HEK293T (cell line): ENCODE results near the gene EML4.
A peak's percentile ranks its signal among the peaks of the same experiment; 100 is the strongest.
"Not testable (repeated sequence)": the region's sequence is repeated elsewhere in the genome, so short reads cannot be mapped to it uniquely, and the experiment has no call there.

Experiments used
- CTCF ChIA-PET: fragments of 350-600 bp; formaldehyde crosslinking; extraction: SDS; loops from one replicate; lab custom pipeline; 2021; ENCODE audit warnings: antibody characterized with exemption, inconsistent platforms; lab: Yijun Ruan, JAX
- POLR2A ChIA-PET: fragments of 350-600 bp; formaldehyde crosslinking; extraction: SDS; loops from one replicate; lab custom pipeline; 2020; ENCODE audit warnings: antibody characterized with exemption, inconsistent platforms; lab: Yijun Ruan, JAX
- DNase-seq: peaks from one replicate; pipeline ENCODE4 v3.0.0; 2012; ENCODE audit warnings: mixed read lengths; ENCODE audit errors: extremely low spot score
- ARNT ChIP-seq: fragments of 450-650 bp; IDR thresholded peaks from 2 replicates; pipeline ENCODE4 v1.6.1; 2017; ENCODE audit warnings: mild to moderate bottlenecking
- BHLHE40 ChIP-seq: fragments of 450-650 bp; IDR thresholded peaks from 2 replicates; pipeline ENCODE4 v1.6.1; 2016; ENCODE audit warnings: mild to moderate bottlenecking, moderate library complexity, borderline replicate concordance
- CTBP1 ChIP-seq: fragments of 450-650 bp; IDR thresholded peaks from 2 replicates; pipeline ENCODE4 v1.6.1; 2016; ENCODE audit warnings: borderline replicate concordance
- ELF4 ChIP-seq: fragments of 450-650 bp; IDR thresholded peaks from 2 replicates; pipeline ENCODE4 v1.6.1; 2017; ENCODE audit warnings: antibody characterized with exemption
- FOXA1 ChIP-seq: fragments of 450-650 bp; IDR thresholded peaks from 2 replicates; pipeline ENCODE4 v1.6.1; 2016; ENCODE audit warnings: mild to moderate bottlenecking
- FOXK2 ChIP-seq: fragments of 450-650 bp; IDR thresholded peaks from 2 replicates; pipeline ENCODE4 v1.6.1; 2016; ENCODE audit warnings: mild to moderate bottlenecking
- FOXM1 ChIP-seq: fragments of 450-650 bp; IDR thresholded peaks from 2 replicates; pipeline ENCODE4 v1.6.1; 2017; ENCODE audit warnings: mild to moderate bottlenecking, borderline replicate concordance
- HDGF ChIP-seq: fragments of 450-650 bp; IDR thresholded peaks from 2 replicates; pipeline ENCODE4 v1.6.1; 2017; ENCODE audit warnings: antibody characterized with exemption, borderline replicate concordance
- L3MBTL2 ChIP-seq: fragments of 450-650 bp; conservative IDR thresholded peaks from 2 replicates; pipeline ENCODE4 v1.6.1; 2016; ENCODE audit warnings: mild to moderate bottlenecking
- LEF1 ChIP-seq: fragments of 450-650 bp; IDR thresholded peaks from 2 replicates; pipeline ENCODE4 v1.6.1; 2017; ENCODE audit warnings: mild to moderate bottlenecking, borderline replicate concordance
- NFRKB ChIP-seq: fragments of 450-650 bp; IDR thresholded peaks from 2 replicates; pipeline ENCODE4 v1.6.1; 2016; ENCODE audit warnings: mild to moderate bottlenecking, moderate library complexity
- PKNOX1 ChIP-seq: fragments of 450-650 bp; IDR thresholded peaks from 2 replicates; pipeline ENCODE4 v1.6.1; 2016
- SP1 ChIP-seq: fragments of 450-650 bp; IDR thresholded peaks from 2 replicates; pipeline ENCODE4 v1.6.1; 2017
- SUZ12 ChIP-seq: fragments of 450-650 bp; IDR thresholded peaks from 2 replicates; pipeline ENCODE4 v1.6.1; 2016; ENCODE audit warnings: mild to moderate bottlenecking
- TARDBP ChIP-seq: fragments of 450-650 bp; IDR thresholded peaks from 2 replicates; pipeline ENCODE4 v1.6.1; 2016
- ZNF384 ChIP-seq: fragments of 450-650 bp; IDR thresholded peaks from 2 replicates; pipeline ENCODE4 v1.6.1; 2016

The EML4 gene

DNA sequence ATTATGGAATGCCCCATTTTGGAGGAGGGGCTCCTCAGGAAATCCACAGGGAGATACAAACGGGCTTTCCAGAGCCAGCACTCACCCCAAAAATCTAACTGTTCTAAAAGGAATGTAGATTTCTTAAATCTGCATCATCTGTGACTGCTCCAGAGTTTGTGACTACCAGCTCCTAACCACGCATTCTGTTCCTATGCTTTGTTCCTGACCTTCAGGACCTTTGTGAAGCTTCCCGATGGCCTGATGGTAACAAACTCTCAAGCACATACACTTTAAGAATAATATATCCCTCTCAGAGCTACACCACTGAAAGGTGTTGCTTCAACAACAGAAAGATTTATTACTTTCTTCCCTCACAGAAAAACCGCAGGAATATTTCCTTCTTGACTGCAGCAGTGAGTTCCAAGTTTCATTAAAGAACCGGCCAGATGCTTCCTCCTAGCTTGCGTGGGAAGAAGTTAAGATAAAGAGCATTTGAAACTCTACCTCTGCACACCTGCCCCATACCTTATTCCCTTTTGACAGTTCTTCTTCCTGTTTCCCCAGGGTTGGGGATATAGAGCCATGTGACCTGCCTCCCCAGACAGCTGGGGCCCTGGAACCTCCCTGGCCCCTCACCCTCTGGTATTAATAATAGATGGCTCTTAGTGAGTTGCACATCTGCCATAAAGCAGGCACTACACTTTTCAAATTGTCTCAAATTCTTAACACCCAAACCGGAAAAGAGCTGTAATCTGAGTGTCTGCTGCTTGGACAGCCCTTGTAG lies 40.2 kb upstream of the EML4 start:
- DNase-seq: no peak
- POLR2A ChIA-PET: interaction anchor here (1.3 kb wide), 1 partner anchor 13 kb away, joined by 3 read pairs; no protein-coding TSS in a partner anchor
- TF ChIP-seq ARNT (no peak), ELF4 (no peak), LEF1 (no peak), BHLHE40 (no peak), FOXA1 (no peak), HDGF (no peak), FOXM1 (no peak), ZNF384 (no peak), SP1 (no peak), NFRKB (no peak), SUZ12 (no peak), TARDBP (no peak), PKNOX1 (no peak), L3MBTL2 (no peak), CTBP1 (no peak)
- CTCF ChIA-PET: no interaction called here

GRCh38 chr2:42129487-42129852 lies 39.7 kb upstream of the EML4 start:
- TF ChIP-seq TARDBP: no peak
- TF ChIP-seq FOXA1: no peak
- TF ChIP-seq CTBP1: no peak
- TF ChIP-seq PKNOX1: no peak
- no peak for TF ChIP-seq ELF4
- TF ChIP-seq ZNF384: no peak
- POLR2A ChIA-PET: interaction anchor here (1.3 kb wide), 1 partner anchor 12 kb away, joined by 3 read pairs; no protein-coding TSS in a partner anchor
- CTCF ChIA-PET: no interaction called here
- no peak for DNase-seq

GRCh38 chr2:42129947-42130346 lies 39.2 kb upstream of the EML4 start:
- POLR2A ChIA-PET: interaction anchor here (1.3 kb wide), 1 partner anchor 12 kb away, joined by 3 read pairs; no protein-coding TSS in a partner anchor
- CTCF ChIA-PET: no interaction called here
- DNase-seq: no peak
- TF ChIP-seq LEF1: no peak
- TF ChIP-seq FOXK2: no peak
- no peak for TF ChIP-seq TARDBP

GRCh38 chr2:42130858-42131257 lies 38.3 kb upstream of the EML4 start:
- DNase-seq, POLR2A ChIA-PET, CTCF ChIA-PET: not testable (repeated sequence)

DNA sequence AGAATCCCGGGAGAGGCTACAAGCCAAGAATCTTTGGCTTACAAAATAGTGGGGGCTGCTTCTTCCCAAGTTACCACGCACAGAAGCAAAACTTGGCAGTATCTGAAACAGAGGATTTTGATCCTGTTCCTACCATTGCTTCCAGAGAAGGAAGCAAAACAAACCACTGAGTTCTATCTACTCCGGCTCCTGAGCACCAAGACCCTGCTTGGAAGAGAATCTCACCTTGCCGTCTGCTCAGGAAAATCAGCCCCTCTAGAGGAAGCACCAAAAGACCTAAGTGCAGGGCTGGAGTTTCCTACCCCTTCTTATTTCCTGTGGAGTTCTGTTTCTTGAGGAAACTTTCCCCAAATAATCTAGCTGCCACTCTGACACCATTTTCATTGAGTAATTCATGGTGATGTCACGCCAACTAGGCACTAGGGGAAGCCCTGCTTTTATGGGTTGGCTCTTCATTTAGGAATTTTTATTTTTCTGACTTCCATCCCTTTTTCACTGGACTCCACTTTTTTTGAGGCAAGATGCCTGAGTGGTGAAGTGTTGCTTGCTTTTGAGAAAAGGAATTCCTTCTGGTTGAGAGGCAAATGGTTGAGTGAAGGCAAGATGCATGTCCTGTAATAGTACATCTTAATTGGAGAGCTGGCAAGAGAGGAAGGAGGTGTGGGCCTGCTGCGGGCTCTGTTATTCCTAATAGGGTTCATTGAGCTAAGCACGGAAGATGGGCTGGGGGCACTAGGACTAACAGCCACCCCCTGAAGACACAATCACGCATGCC lies 36.8 kb upstream of the EML4 start:
- CTCF ChIA-PET: interaction anchor here (0.7 to 1.2 kb wide), 3 partner anchors 12 to 42 kb away, joined by 3 read pairs; no protein-coding TSS in a partner anchor
- no peak for DNase-seq
- POLR2A ChIA-PET: interaction anchor here (0.6 to 2.7 kb wide), 9 partner anchors 9 to 63 kb away, joined by 3 to 41 read pairs (median 4); no protein-coding TSS in a partner anchor
- TF ChIP-seq PKNOX1 (peak; percentile 53), ZNF384 (no peak)

DNA sequence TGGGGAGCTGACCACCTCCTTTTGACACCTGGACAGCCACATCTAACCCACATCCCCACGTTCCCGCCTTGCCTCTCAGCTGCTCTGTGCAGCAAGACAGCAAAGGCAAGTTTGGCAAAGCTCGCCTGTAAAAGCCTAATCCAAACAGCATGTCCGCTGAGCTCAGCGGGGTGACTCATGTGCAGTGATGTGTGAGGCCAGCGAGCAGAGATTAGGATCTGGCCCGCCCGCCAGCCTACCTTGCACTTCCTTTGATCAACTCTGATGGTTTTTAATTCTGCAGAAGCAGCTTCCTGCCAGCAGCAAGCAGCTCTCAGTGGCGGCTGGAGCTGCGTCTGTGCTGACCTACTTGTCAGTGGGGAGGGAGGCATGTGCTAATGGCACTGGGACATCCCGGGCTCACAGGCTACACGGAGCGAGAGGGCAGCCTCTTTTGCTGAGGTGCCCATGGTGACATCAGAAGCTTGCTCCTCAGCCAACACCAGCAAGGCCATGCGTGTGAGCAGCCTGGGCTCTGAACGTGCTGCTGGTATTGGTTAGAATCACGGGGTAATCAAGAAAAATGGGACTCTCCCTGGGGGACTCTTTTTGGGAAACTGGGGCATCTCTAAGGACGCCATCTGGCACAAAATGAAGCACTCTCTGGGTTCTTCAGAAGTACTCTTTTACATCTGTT lies 36.0 kb upstream of the EML4 start:
- CTCF ChIA-PET: interaction anchor here (0.5 to 1.2 kb wide), 4 partner anchors 11 to 1143 kb away, joined by 3 to 4 read pairs (median 3); no protein-coding TSS in a partner anchor

More for the DNA sequence above, 36.0 kb upstream of the EML4 start:
- DNase-seq: peak; percentile 66
- POLR2A ChIA-PET: interaction anchor here (0.6 to 2.7 kb wide), 9 partner anchors 9 to 62 kb away, joined by 3 to 41 read pairs (median 4); no protein-coding TSS in a partner anchor
- TF ChIP-seq TARDBP (no peak), CTBP1 (peak; percentile 22; the same call in 1 of the 2 replicates), FOXK2 (no peak), L3MBTL2 (peak; percentile 75), LEF1 (peak; percentile 48; the same call in 1 of the 2 replicates), ARNT (0 out of 2 replicates have a peak, but pooled peaks have one; percentile 9), FOXA1 (no peak), NFRKB (no peak)
